Endothelial cell of umbilical vein (primary cell): ENCODE results near the gene ADAM29. TPM values are rescaled to one million over a fixed set of nuclear protein-coding genes. Genes with fewer than 3 reads are reported as not detected.

Experiments used
- BruUV-seq: library from RNA; stranded (reverse); fragments of 400-500 nt; replicated peaks from 2 replicates; lab custom pipeline; 2021; lab: Mats Ljungman, UMichigan
- CTCF ChIA-PET: fragments of 300-600, 350-600 bp; sonication (Branson Sonifier 250); formaldehyde crosslinking; loops from one replicate; lab custom pipeline; 2021; ENCODE audit warnings: antibody characterized with exemption, inconsistent platforms; lab: Charles Lee
- POLR2A ChIA-PET: fragments of 300-600, 350-600 bp; sonication (Branson Sonifier 250); formaldehyde crosslinking; loops from one replicate; lab custom pipeline; 2021; ENCODE audit warnings: antibody characterized with exemption, inconsistent platforms; lab: Charles Lee
- DNase-seq: peaks from one replicate; pipeline ENCODE4 v3.0.0-alpha.2; 2011; ENCODE audit warnings: low read depth, low spot score
- FAIRE-seq: peaks from 2 replicates; lab custom pipeline; 2011; peaks lifted over from hg19 to GRCh38; lab: Jason Lieb, UNC
- H2AFZ ChIP-seq: 2 replicates; pipeline ENCODE4 v1.6.0; 2012; ENCODE audit warnings: low read depth, low read length, control low read depth, inconsistent platforms
- H3K27ac ChIP-seq: 2 replicates; pipeline ENCODE4 v1.5.1; 2011; ENCODE audit warnings: low read depth, mild to moderate bottlenecking, control low read depth, low read length, moderate library complexity; ENCODE audit not compliant: insufficient read depth
- H3K27me3 ChIP-seq, 2 experiments: 2 replicates each; pipeline versions ENCODE4 v1.6.0 to v1.6.1; 2011; ENCODE audit warnings: low read length in 2 of 2, mixed read lengths in 1 of 2; ENCODE audit not compliant: control insufficient read depth in 2 of 2, insufficient read depth in 2 of 2
- H3K36me3 ChIP-seq, 2 experiments: 2 replicates in 1 of 2; 3 replicates in 1 of 2; pipeline ENCODE4 v1.5.1; 2011; ENCODE audit warnings: low read length in 2 of 2, mild to moderate bottlenecking in 1 of 2, moderate library complexity in 1 of 2; ENCODE audit not compliant: control insufficient read depth in 2 of 2, insufficient read depth in 2 of 2; ENCODE audit errors: extremely low read depth in 1 of 2
- H3K4me1 ChIP-seq: 3 replicates; pipeline ENCODE4 v1.5.1; 2011; ENCODE audit warnings: mild to moderate bottlenecking, low read length; ENCODE audit not compliant: control insufficient read depth, insufficient read depth; ENCODE audit errors: extremely low read depth
- H3K4me2 ChIP-seq: 2 replicates; pipeline ENCODE4 v1.6.1; 2011; ENCODE audit warnings: low read length, control low read depth, mixed read lengths; ENCODE audit not compliant: insufficient read depth
- H3K4me3 ChIP-seq, 3 experiments: fragments of 200-600 bp in 1 of 3; sonication (generic), shearing (Covaris generic) in 1 of 3; replicated peaks in 1 of 3; 2 replicates each; pipeline ENCODE4 v1.5.1; 2011 to 2016; ENCODE audit warnings: control low read depth in 3 of 3, low read length in 3 of 3, mild to moderate bottlenecking in 2 of 3, inconsistent platforms in 1 of 3, low read depth in 1 of 3, moderate library complexity in 1 of 3; ENCODE audit not compliant: insufficient read depth in 1 of 3
- H3K79me2 ChIP-seq: 2 replicates; pipeline ENCODE4 v1.6.0; 2012; ENCODE audit warnings: low read length, inconsistent platforms; ENCODE audit not compliant: control insufficient read depth, insufficient read depth
- H3K9ac ChIP-seq: replicated peaks from 2 replicates; pipeline ENCODE3; 2011; ENCODE audit warnings: low read length, control low read depth; ENCODE audit not compliant: insufficient read depth; ENCODE audit errors: extremely low read depth
- H3K9me1 ChIP-seq: replicated peaks from 3 replicates; pipeline ENCODE4 v1.6.0; 2011; ENCODE audit warnings: mild to moderate bottlenecking, low read length; ENCODE audit not compliant: control insufficient read depth, insufficient read depth; ENCODE audit errors: extremely low read depth
- H3K9me3 ChIP-seq: replicated peaks from 2 replicates; pipeline ENCODE4 v1.5.1; 2012; ENCODE audit warnings: low read length, inconsistent platforms; ENCODE audit not compliant: control insufficient read depth, insufficient read depth
- H4K20me1 ChIP-seq: replicated peaks from 2 replicates; pipeline ENCODE3; 2011; ENCODE audit warnings: mild to moderate bottlenecking, low read length; ENCODE audit not compliant: control insufficient read depth, insufficient read depth; ENCODE audit errors: extremely low read depth
- EZH2 ChIP-seq: IDR thresholded peaks from 2 replicates; pipeline ENCODE4 v1.6.1; 2012; ENCODE audit warnings: borderline replicate concordance, low read depth, mild to moderate bottlenecking, moderate library complexity, low read length, inconsistent platforms; ENCODE audit not compliant: severe bottlenecking
- FOS ChIP-seq: IDR thresholded peaks from 2 replicates; pipeline ENCODE4 v1.6.1; 2011; ENCODE audit warnings: mild to moderate bottlenecking, low read length, moderate library complexity, borderline replicate concordance; ENCODE audit not compliant: insufficient read depth
- GATA2 ChIP-seq: IDR thresholded peaks from 2 replicates; pipeline ENCODE4 v1.7.0; 2011; ENCODE audit warnings: low read depth, mild to moderate bottlenecking, moderate library complexity, mixed read lengths, low read length; ENCODE audit not compliant: insufficient read length, insufficient read depth
- JUN ChIP-seq: IDR thresholded peaks from 2 replicates; pipeline ENCODE4 v1.6.1; 2011; ENCODE audit warnings: borderline replicate concordance, low read depth; ENCODE audit not compliant: insufficient read length, insufficient read depth
- MYC ChIP-seq: IDR thresholded peaks from one replicate; pipeline ENCODE4 v1.6.1; 2011; ENCODE audit warnings: mild to moderate bottlenecking, low read depth, low read length
- POLR2A ChIP-seq: IDR thresholded peaks from 2 replicates; pipeline ENCODE4 v1.6.1; 2012; ENCODE audit warnings: low read depth, mild to moderate bottlenecking, control low read depth, low read length
- POLR2AphosphoS5 ChIP-seq: IDR thresholded peaks from 2 replicates; pipeline ENCODE4 v1.6.1; 2012; ENCODE audit warnings: low read depth, mild to moderate bottlenecking, control low read depth, low read length, moderate library complexity; ENCODE audit not compliant: insufficient read depth
- dilution Hi-C: fragments of 300-500 bp; cut with MboI; formaldehyde crosslinking; loops from one replicate; pipeline ENCODE4 v1.15.0; 2019; ENCODE audit warnings: low sequenced_read_pairs; ENCODE audit not compliant: extremely low pct_ligation_motif_present
- intact Hi-C: fragments of 100-400 bp; cut with micrococcal nuclease; formaldehyde crosslinking; loops from one replicate; pipeline ENCODE4 v1.10.0; 2022
- polyA plus RNA-seq, 4 experiments: library from polyadenylated mRNA; depleted of rRNA in 3 of 4; stranded (reverse) in 3 of 4; unstranded in 1 of 4; fragments of >200 nt; gene quantifications; 2 replicates each; pipeline versions ENCODE4 v1.2.1 to v1.2.3, GENCODE V29; 2011 to 2012; ENCODE audit warnings: missing spikeins in 1 of 4
- total RNA-seq: library from RNA; stranded (reverse); gene quantifications from 2 replicates; pipeline ENCODE4 v1.2.3, GENCODE V29; 2021
- TF ChIP-seq, protein P1 (sequence below), 2 donors: IDR thresholded peaks; 1 replicate in 1 of 2; 2 replicates in 1 of 2; pipeline ENCODE4 v1.5.1; 2011; ENCODE audit warnings: low read length in 2 of 2, mild to moderate bottlenecking in 2 of 2, moderate library complexity in 2 of 2, control low read depth in 1 of 2, inconsistent platforms in 1 of 2, low read depth in 1 of 2; ENCODE audit not compliant: insufficient read depth in 1 of 2; ENCODE audit errors: extremely low read depth in 1 of 2
- TF ChIP-seq, protein P2 (sequence below): IDR thresholded peaks from 2 replicates; pipeline ENCODE4 v1.6.1; 2011; ENCODE audit not compliant: insufficient read depth, insufficient read length

ADAM29 gene
- total and polyA plus RNA-seq, 2 donors (not counting 3 experiments of a cell fraction or from before 2014, with no cell fraction given) = not detected

DNA sequence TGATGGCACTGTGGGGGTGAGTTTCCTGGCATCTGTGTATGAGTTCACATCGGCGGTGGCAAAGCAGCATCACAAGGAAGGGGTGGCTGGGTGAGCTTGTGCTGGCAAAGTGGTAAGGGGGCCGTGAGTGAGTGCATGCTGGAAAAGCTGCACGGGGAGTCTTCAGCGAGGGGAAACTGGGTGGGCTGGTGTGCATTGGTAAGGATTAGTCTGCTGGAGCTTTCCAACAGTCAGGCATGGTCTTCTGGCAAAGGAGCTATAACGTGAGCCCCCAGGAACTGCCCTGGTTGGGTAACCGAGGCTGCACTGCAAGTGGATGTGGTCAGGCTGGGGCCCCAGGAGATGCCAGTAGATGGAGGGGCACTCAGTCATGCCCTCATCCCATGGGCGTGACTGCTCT is 30.7 kb downstream of the ADAM29 start:
- no peak overlapping the region for H2AFZ ChIP-seq
- no peaks in the 10 kb centered on the region for H3K79me2 ChIP-seq
- no peak for TF ChIP-seq FOS
- TF ChIP-seq MYC = no peak
- no peak for TF ChIP-seq GATA2
- TF ChIP-seq, protein P1, sequence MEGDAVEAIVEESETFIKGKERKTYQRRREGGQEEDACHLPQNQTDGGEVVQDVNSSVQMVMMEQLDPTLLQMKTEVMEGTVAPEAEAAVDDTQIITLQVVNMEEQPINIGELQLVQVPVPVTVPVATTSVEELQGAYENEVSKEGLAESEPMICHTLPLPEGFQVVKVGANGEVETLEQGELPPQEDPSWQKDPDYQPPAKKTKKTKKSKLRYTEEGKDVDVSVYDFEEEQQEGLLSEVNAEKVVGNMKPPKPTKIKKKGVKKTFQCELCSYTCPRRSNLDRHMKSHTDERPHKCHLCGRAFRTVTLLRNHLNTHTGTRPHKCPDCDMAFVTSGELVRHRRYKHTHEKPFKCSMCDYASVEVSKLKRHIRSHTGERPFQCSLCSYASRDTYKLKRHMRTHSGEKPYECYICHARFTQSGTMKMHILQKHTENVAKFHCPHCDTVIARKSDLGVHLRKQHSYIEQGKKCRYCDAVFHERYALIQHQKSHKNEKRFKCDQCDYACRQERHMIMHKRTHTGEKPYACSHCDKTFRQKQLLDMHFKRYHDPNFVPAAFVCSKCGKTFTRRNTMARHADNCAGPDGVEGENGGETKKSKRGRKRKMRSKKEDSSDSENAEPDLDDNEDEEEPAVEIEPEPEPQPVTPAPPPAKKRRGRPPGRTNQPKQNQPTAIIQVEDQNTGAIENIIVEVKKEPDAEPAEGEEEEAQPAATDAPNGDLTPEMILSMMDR (IDR thresholded peaks at IDR 0.05; ENCODE audit: extremely low read depth in 1 of 2, insufficient read depth in 1 of 2, low read depth in 1 of 2, low read length in 2 of 2) = no peak
- TF ChIP-seq, protein P2, sequence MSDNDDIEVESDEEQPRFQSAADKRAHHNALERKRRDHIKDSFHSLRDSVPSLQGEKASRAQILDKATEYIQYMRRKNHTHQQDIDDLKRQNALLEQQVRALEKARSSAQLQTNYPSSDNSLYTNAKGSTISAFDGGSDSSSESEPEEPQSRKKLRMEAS = no peak
- no peak for TF ChIP-seq EZH2
- no peak for TF ChIP-seq POLR2AphosphoS5
- TF ChIP-seq POLR2A = no peak
- TF ChIP-seq JUN = no peak
- H3K9me3 ChIP-seq = peaks cover 2% of the 10 kb centered on the region
- BruUV-seq = no TSS peak
- intact Hi-C loops = no loop called here
- no peaks in the 10 kb centered on the region for H4K20me1 ChIP-seq
- FAIRE-seq (no peak), DNase-seq (no peak)
- H3K27ac ChIP-seq = no peak overlapping the region
- no peak overlapping the region for H3K9ac ChIP-seq
- H3K9me1 ChIP-seq = no peaks in the 10 kb centered on the region
- CTCF ChIA-PET = no interaction called here
- no peaks in the 10 kb centered on the region for H3K36me3 ChIP-seq
- POLR2A ChIA-PET = no interaction called here
- no peak overlapping the region for H3K4me2 ChIP-seq
- no peak overlapping the region for H3K4me3 ChIP-seq
- dilution Hi-C loops = no loop called here
- no peaks in the 10 kb centered on the region for H3K4me1 ChIP-seq
- no peaks in the 10 kb centered on the region for H3K27me3 ChIP-seq
